ENCODE results near the gene RUVBL2. TPM values are rescaled to one million over a fixed set of nuclear protein-coding genes. Genes with fewer than 3 reads are reported as not detected.

RUVBL2 gene
- total and polyA plus RNA-seq, 4 donors: 29.6 to 80.1 (median 49.6) TPM

- Histone ChIP-seq H3K9ac (ENCODE audit: low read depth in 1 of 2, low read length in 2 of 2) (no peak overlapping the region), H3K9me3 (ENCODE audit: control insufficient read depth in 4 of 4, low read length in 3 of 4) (no peaks in the 10 kb centered on the region), H3K27me3 (ENCODE audit: control insufficient read depth in 4 of 4, insufficient read depth in 4 of 4, low read length in 3 of 4) (no peaks in the 10 kb centered on the region), H3K27ac (ENCODE audit: low read depth in 1 of 2, low read length in 2 of 2) (no peak overlapping the region), H3K36me3 (ENCODE audit: control insufficient read depth in 4 of 4, insufficient read depth in 3 of 4, low read depth in 1 of 4, low read length in 3 of 4) (no peaks in the 10 kb centered on the region), H3K4me1 (ENCODE audit: control insufficient read depth in 4 of 4, insufficient read depth in 4 of 4, low read length in 3 of 4) (no peaks in the 10 kb centered on the region), H3K4me3 (ENCODE audit: low read depth in 1 of 3, low read length in 3 of 3) (no peak overlapping the region)
- 87% methylated on average over 9 of the region's 9 CpGs for WGBS
- no peak for TF ChIP-seq GABPA (IDR thresholded peaks at IDR 0.05 in 1 of 2, conservative IDR thresholded peaks at IDR 0.05 in 1 of 2)
- TF ChIP-seq, protein P1, sequence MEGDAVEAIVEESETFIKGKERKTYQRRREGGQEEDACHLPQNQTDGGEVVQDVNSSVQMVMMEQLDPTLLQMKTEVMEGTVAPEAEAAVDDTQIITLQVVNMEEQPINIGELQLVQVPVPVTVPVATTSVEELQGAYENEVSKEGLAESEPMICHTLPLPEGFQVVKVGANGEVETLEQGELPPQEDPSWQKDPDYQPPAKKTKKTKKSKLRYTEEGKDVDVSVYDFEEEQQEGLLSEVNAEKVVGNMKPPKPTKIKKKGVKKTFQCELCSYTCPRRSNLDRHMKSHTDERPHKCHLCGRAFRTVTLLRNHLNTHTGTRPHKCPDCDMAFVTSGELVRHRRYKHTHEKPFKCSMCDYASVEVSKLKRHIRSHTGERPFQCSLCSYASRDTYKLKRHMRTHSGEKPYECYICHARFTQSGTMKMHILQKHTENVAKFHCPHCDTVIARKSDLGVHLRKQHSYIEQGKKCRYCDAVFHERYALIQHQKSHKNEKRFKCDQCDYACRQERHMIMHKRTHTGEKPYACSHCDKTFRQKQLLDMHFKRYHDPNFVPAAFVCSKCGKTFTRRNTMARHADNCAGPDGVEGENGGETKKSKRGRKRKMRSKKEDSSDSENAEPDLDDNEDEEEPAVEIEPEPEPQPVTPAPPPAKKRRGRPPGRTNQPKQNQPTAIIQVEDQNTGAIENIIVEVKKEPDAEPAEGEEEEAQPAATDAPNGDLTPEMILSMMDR (IDR thresholded peaks at IDR 0.05; ENCODE audit: low read depth, low read length, missing input control): no peak
- no peak for TF ChIP-seq HNF4G (IDR thresholded peaks at IDR 0.05)
- TF ChIP-seq TAF1 (conservative IDR thresholded peaks at IDR 0.05): no peak
- no peak for TF ChIP-seq FOXA1 (IDR thresholded peaks at IDR 0.05)
- TF ChIP-seq, protein P2, sequence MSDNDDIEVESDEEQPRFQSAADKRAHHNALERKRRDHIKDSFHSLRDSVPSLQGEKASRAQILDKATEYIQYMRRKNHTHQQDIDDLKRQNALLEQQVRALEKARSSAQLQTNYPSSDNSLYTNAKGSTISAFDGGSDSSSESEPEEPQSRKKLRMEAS (IDR thresholded peaks at IDR 0.05): no peak
- no peak for TF ChIP-seq NR2F2 (IDR thresholded peaks at IDR 0.05)
- TF ChIP-seq FOXA2 (IDR thresholded peaks at IDR 0.05): no peak
- no peak for TF ChIP-seq SP1 (IDR thresholded peaks at IDR 0.05)
- no peak for TF ChIP-seq JUND (IDR thresholded peaks at IDR 0.05)
- TF ChIP-seq REST (IDR thresholded peaks at IDR 0.05): no peak
- DNase-seq (ENCODE audit: low spot score): no peak
These were observed 47.0 kb upstream of the RUVBL2 start for GRCh38 chr19:48946463-48947257.

DNA sequence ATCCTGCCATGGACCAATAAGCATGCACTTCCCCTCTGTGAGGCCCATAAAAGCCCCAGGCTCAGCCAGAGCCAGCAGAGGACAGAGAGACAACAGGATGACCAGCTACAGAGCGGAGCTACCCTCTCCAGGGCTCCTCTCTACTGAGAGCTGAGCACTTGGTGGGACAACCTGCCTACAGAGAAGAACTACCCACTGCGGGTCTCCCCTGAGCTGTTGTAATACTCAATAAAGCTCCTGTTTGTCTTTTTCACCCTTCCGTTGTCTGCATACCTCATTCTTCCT lies 46.5 kb upstream of the RUVBL2 start:
- Histone ChIP-seq H3K4me3 (ENCODE audit: low read depth in 1 of 3, low read length in 3 of 3) (no peak overlapping the region), H3K27ac (ENCODE audit: low read depth in 1 of 2, low read length in 2 of 2) (no peak overlapping the region), H3K27me3 (ENCODE audit: control insufficient read depth in 4 of 4, insufficient read depth in 4 of 4, low read length in 3 of 4) (no peaks in the 10 kb centered on the region), H3K36me3 (ENCODE audit: control insufficient read depth in 4 of 4, insufficient read depth in 3 of 4, low read depth in 1 of 4, low read length in 3 of 4) (no peaks in the 10 kb centered on the region), H3K9me3 (ENCODE audit: control insufficient read depth in 4 of 4, low read length in 3 of 4) (no peaks in the 10 kb centered on the region), H3K9ac (ENCODE audit: low read depth in 1 of 2, low read length in 2 of 2) (no peak overlapping the region), H3K4me1 (ENCODE audit: control insufficient read depth in 4 of 4, insufficient read depth in 4 of 4, low read length in 3 of 4) (no peaks in the 10 kb centered on the region)
- WGBS: 97% methylated on average over 3 of the region's 3 CpGs
- TF ChIP-seq, protein P3, sequence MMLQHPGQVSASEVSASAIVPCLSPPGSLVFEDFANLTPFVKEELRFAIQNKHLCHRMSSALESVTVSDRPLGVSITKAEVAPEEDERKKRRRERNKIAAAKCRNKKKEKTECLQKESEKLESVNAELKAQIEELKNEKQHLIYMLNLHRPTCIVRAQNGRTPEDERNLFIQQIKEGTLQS (IDR thresholded peaks at IDR 0.05): no peak
- TF ChIP-seq HNF4A (conservative IDR thresholded peaks at IDR 0.05): no peak
- TF ChIP-seq FOXA1 (IDR thresholded peaks at IDR 0.05): no peak
- TF ChIP-seq YY1 (IDR thresholded peaks at IDR 0.05): no peak
- no peak for TF ChIP-seq SP1 (IDR thresholded peaks at IDR 0.05)
- TF ChIP-seq REST (IDR thresholded peaks at IDR 0.05): no peak
- no peak for TF ChIP-seq GABPA (IDR thresholded peaks at IDR 0.05 in 1 of 2, conservative IDR thresholded peaks at IDR 0.05 in 1 of 2)
- TF ChIP-seq JUND (IDR thresholded peaks at IDR 0.05): no peak
- TF ChIP-seq, protein P2 (IDR thresholded peaks at IDR 0.05): no peak
- no peak for TF ChIP-seq NR2F2 (IDR thresholded peaks at IDR 0.05)
- TF ChIP-seq TAF1 (conservative IDR thresholded peaks at IDR 0.05): no peak
- no peak for DNase-seq (ENCODE audit: low spot score)
